ENCODE results near the gene GRAP2. TPM values are rescaled to one million over a fixed set of nuclear protein-coding genes. Genes with fewer than 3 reads are reported as not detected.
A peak's percentile ranks its signal among the peaks of the same experiment; 100 is the strongest.

The GRAP2 gene
- total RNA-seq, 1 donor from 2014 or later: not detected

GRCh38 chr22:39995393-39996252, 94.7 kb downstream of the GRAP2 start:
- DNase-seq: no peak

- peak; percentile 19 for DNase-seq
These were observed 95.8 kb downstream of the GRAP2 start for GRCh38 chr22:39996732-39997131.

- DNase-seq: no peak
These were observed 96.5 kb downstream of the GRAP2 start for GRCh38 chr22:39997421-39997820.

DNA sequence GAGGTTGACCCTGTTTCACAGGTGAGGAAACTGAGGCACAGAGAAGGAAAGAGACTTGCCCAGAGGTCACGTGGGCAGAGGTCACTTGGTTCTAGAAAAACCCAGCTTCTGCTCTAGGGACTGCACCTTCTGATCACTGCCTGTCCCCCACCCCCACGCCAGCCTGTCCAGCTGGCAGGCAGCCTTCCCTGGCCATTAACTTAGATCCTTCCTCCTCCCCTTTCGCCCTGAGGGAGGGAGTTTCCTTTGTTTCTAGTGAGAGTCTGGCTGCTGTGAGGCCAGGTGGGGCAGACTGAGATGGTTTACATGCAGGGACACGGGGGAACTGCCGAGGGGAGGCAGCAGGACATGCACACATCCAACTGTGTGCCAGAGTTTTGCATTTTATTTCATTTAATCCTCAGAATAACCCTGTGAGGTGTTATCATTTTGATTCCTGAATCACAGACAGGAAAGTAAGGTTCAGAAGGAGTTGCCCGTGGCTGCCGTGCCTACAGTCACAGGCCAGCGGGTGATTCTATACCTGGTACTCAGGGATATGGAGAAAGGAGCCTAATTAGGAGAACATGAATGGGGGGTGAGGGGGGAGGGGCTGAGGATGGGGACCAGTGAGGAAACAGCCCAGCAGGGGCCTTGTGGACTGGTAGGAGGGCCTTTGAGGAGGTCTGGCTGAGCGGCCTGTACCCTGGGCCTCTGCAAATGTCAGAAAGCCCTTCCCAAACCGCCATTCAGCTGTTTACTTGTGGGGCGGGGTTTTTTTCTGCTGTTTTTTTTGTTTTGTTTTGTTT, 97.2 kb downstream of the GRAP2 start:
- DNase-seq: peak; percentile 62

- DNase-seq: peak; percentile 6
These were observed 98.4 kb downstream of the GRAP2 start for GRCh38 chr22:39999144-39999757.

DNA sequence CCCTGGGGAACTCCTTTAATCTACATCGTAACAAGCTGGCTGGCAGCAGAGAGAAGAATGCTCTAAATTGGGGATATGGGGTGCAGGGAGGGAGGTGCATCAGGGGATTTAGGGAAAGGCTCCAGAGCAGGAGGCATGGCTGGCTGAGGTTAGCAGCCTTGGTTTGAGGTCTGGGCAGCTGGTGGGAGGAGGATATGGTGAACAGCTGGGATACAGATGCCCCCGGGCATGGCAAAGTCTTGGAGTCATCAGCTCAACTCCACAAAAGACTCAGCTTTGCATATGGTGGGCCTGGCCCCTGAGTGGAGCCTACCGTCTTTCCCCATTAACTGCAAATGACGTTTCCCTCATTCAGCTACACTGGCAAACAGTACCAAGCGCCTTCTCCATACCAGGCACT, 99.3 kb downstream of the GRAP2 start:
- no peak for DNase-seq

DNA sequence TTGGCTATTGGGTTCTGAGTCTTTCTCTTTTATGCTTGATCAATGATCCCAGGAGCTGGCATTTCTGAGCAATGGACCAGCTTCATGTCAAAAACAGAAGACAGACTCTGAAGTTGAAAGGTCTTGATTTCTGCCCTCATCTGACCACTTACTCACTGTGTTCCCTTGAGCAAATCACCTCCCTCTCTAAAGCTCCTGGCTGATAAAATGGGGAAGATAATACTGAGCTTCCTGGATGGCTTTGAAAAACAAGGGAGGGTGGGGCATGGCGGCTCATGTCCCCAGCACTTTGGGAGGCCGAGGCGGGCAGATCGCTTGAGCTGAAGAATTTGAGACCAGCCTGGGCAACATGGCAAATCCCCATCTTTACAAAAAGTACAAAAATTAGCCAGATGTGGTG, 100.2 kb downstream of the GRAP2 start:
- no peak for DNase-seq

- no peak for DNase-seq
These were observed 101.1 kb downstream of the GRAP2 start for GRCh38 chr22:40001800-40002577.

GRCh38 chr22:40002935-40003715, 102.2 kb downstream of the GRAP2 start:
- DNase-seq: no peak

DNA sequence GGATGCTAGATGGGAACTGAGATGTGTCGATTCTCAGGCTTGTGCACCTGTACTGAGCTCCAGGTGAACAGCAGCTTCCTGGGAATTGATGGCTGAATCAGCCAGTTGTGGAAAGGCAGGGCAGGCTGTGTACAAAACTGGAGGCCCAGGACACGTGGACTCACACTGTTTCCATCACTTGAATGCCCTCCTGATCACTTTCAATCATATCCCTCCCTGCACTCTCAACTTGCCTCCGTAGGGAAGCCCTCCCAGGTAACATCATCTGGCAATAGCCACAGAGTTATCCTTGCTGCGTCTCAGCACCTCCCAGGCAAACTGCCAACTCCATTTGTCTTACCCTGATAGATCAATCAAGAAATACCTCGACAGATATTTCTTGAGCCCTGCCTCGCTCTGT, 104.0 kb downstream of the GRAP2 start:
- DNase-seq: no peak

- DNase-seq: no peak
These were observed 105.8 kb downstream of the GRAP2 start for GRCh38 chr22:40006641-40007040.

GRCh38 chr22:40007853-40008710, 107.2 kb downstream of the GRAP2 start:
- no peak for DNase-seq

- DNase-seq: no peak
These were observed 107.9 kb downstream of the GRAP2 start for GRCh38 chr22:40008726-40009291.

DNA sequence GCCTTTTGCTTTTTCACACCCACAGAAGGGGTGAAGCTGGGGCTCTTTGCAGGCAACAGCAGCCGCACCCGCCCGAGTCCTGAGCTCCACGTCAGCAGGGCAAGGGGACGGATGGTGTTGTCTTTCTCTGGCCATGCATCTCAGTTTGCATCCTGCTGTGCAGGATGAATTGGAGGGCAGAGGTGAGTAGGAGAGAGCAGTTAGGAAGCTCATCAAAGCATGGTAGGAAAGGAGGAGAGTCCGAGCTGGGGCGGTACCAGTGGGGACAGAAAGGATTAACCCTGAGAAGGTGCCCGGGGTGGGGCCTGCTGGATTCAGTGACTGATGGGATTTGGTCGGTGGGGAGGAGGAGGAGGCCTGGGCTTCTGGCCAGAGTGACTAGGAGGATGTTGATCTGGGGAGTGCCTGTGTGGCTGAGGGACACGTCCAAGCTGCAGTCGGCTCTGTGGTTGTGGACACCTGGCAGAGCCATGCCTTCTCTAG, 108.4 kb downstream of the GRAP2 start:
- no peak for DNase-seq

GRCh38 chr22:40009951-40010671, 109.2 kb downstream of the GRAP2 start:
- no peak for DNase-seq

DNA sequence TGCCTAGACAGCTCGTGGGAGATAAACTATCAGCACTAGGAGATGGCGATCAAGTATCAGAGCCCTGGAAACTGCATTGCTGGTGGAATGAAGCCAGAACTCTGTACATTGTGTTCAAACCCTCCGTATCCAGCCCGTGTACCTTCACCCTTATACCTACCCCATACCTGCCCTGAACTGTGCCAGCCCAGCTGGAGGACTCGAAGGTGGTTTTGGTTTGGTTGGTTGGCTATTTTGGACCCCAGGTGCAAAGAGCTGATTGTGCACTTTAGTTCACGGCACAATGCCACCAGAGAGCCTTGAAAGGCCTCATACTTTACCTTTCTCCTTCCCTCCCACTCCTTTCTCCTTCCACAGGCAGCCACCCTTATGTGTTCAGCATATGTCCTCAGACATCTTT, 109.9 kb downstream of the GRAP2 start:
- no peak for DNase-seq

- no peak for DNase-seq
These were observed 113.9 kb downstream of the GRAP2 start for GRCh38 chr22:40014667-40015248.

GRCh38 chr22:40015358-40015976, 114.6 kb downstream of the GRAP2 start:
- no peak for DNase-seq

- no peak for DNase-seq
These were observed 117.2 kb downstream of the GRAP2 start for GRCh38 chr22:40018051-40018450.
